H1 (cell line): Measurements from ENCODE around the gene RUFY1. TPM values are rescaled to one million over a fixed set of nuclear protein-coding genes. Genes with fewer than 3 reads are reported as not detected.

ENCODE experiments used
- CTCF ChIA-PET: fragments of 300-600 bp; sonication (Branson Sonifier 250); formaldehyde crosslinking; loops from one replicate; lab custom pipeline; 2021; ENCODE audit not compliant: partially characterized antibody; lab: Charles Lee
- POLR2A ChIA-PET: fragments of 300-600 bp; sonication (Branson Sonifier 250); formaldehyde crosslinking; loops from one replicate; lab custom pipeline; 2021; ENCODE audit warnings: inconsistent platforms; ENCODE audit not compliant: partially characterized antibody; lab: Charles Lee
- DNase-seq, 2 experiments: peaks; one replicate each; pipeline versions ENCODE4 v3.0.0 to v3.0.0-alpha.2; 2010 to 2022; ENCODE audit warnings: low spot score in 2 of 2, low read depth in 1 of 2, mixed read lengths in 1 of 2
- FAIRE-seq: peaks from 2 replicates; lab custom pipeline; 2011; peaks lifted over from hg19 to GRCh38; lab: Jason Lieb, UNC
- H2AFZ ChIP-seq: 2 replicates; pipeline ENCODE4 v1.8.1; 2012; ENCODE audit warnings: low read length, inconsistent platforms
- H2AK5ac ChIP-seq: 2 replicates; pipeline ENCODE4 v1.6.1; 2013; ENCODE audit warnings: low read depth, low read length
- H2BK120ac ChIP-seq: replicated peaks from 2 replicates; pipeline ENCODE3; 2013; ENCODE audit warnings: low read depth, low read length, inconsistent platforms
- H2BK12ac ChIP-seq: 2 replicates; pipeline ENCODE4 v1.6.1; 2013; ENCODE audit warnings: low read depth, low read length
- H2BK15ac ChIP-seq: 2 replicates; pipeline ENCODE4 v1.6.1; 2013; ENCODE audit warnings: low read length
- H2BK20ac ChIP-seq: 2 replicates; pipeline ENCODE4 v1.6.1; 2013; ENCODE audit warnings: low read length
- H2BK5ac ChIP-seq: 2 replicates; pipeline ENCODE4 v1.6.1; 2013; ENCODE audit warnings: low read depth, low read length
- H3K14ac ChIP-seq: 2 replicates; pipeline ENCODE4 v1.6.1; 2013; ENCODE audit warnings: inconsistent platforms; ENCODE audit not compliant: insufficient read length
- H3K18ac ChIP-seq: 2 replicates; pipeline ENCODE4 v1.6.1; 2013; ENCODE audit warnings: low read length; ENCODE audit errors: extremely low read depth
- H3K23ac ChIP-seq: 2 replicates; pipeline ENCODE4 v1.6.1; 2013; ENCODE audit warnings: inconsistent platforms; ENCODE audit not compliant: insufficient read length
- H3K23me2 ChIP-seq: 2 replicates; pipeline ENCODE4 v1.6.1; 2013; ENCODE audit warnings: low read depth, low read length
- H3K27ac ChIP-seq: 2 replicates; pipeline ENCODE4 v1.6.1; 2011; ENCODE audit warnings: low read depth, low read length, inconsistent platforms
- H3K27me3 ChIP-seq, 4 experiments: replicated peaks in 1 of 4; 1 replicate in 1 of 4; 2 replicates in 3 of 4; pipeline versions ENCODE4 v1.6.1 to v1.8.1; 2011 to 2013; ENCODE audit warnings: low read length in 3 of 4, mild to moderate bottlenecking in 3 of 4, inconsistent platforms in 2 of 4, mixed read lengths in 2 of 4, moderate library complexity in 1 of 4; ENCODE audit not compliant: control insufficient read depth in 3 of 4, insufficient read depth in 3 of 4; ENCODE audit errors: extremely low read depth in 1 of 4
- H3K36me3 ChIP-seq, 4 experiments: 2 replicates each; pipeline versions ENCODE4 v1.6.1 to v1.8.1; 2011 to 2013; ENCODE audit warnings: mild to moderate bottlenecking in 4 of 4, low read length in 3 of 4, moderate library complexity in 2 of 4, control low read depth in 1 of 4, inconsistent platforms in 1 of 4; ENCODE audit not compliant: insufficient read depth in 4 of 4, control insufficient read depth in 2 of 4
- H3K4ac ChIP-seq: replicated peaks from 2 replicates; pipeline ENCODE3; 2013; ENCODE audit warnings: low read length, low read depth, mixed read lengths, inconsistent platforms; ENCODE audit not compliant: insufficient read length
- H3K4me1 ChIP-seq, 4 experiments: replicated peaks in 1 of 4; 1 replicate in 1 of 4; 2 replicates in 3 of 4; pipeline versions ENCODE4 v1.6.1 to v1.8.1; 2011 to 2013; ENCODE audit warnings: low read length in 3 of 4, inconsistent platforms in 2 of 4, mixed read lengths in 1 of 4; ENCODE audit not compliant: insufficient read depth in 4 of 4, control insufficient read depth in 3 of 4
- H3K4me2 ChIP-seq, 2 experiments: 2 replicates each; pipeline versions ENCODE4 v1.6.1 to v1.8.1; 2011 to 2013; ENCODE audit warnings: low read depth in 2 of 2, low read length in 2 of 2, control low read depth in 1 of 2, inconsistent platforms in 1 of 2, mild to moderate bottlenecking in 1 of 2; ENCODE audit not compliant: insufficient read depth in 1 of 2
- H3K4me3 ChIP-seq, 4 experiments: fragments of 200-600, 300-600 bp in 1 of 4; sonication (generic), shearing (Covaris generic), sonication (Bioruptor Twin) in 1 of 4; 2 replicates each; pipeline versions ENCODE4 v1.5.1 to v1.8.1; 2011 to 2016; ENCODE audit warnings: low read length in 4 of 4, low read depth in 3 of 4, control low read depth in 2 of 4, inconsistent platforms in 2 of 4, mild to moderate bottlenecking in 2 of 4, mixed read lengths in 1 of 4, moderate library complexity in 1 of 4; ENCODE audit not compliant: insufficient read depth in 2 of 4; ENCODE audit errors: extremely low read depth in 1 of 4
- H3K56ac ChIP-seq: replicated peaks from 2 replicates; pipeline ENCODE3; 2013; ENCODE audit warnings: low read depth, mild to moderate bottlenecking, mixed read lengths, low read length, inconsistent platforms; ENCODE audit not compliant: insufficient read length
- H3K79me1 ChIP-seq: 2 replicates; pipeline ENCODE4 v1.6.1; 2013; ENCODE audit warnings: low read depth, low read length, control low read depth
- H3K79me2 ChIP-seq, 2 experiments: 2 replicates each; pipeline versions ENCODE4 v1.6.1 to v1.8.1; 2012 to 2013; ENCODE audit warnings: low read length in 2 of 2, mild to moderate bottlenecking in 2 of 2, inconsistent platforms in 1 of 2; ENCODE audit not compliant: insufficient read depth in 2 of 2, control insufficient read depth in 1 of 2
- H3K9ac ChIP-seq, 4 experiments: replicated peaks in 1 of 4; 1 replicate in 1 of 4; 2 replicates in 3 of 4; pipeline versions ENCODE4 v1.6.1 to v1.8.1; 2011 to 2013; ENCODE audit warnings: low read depth in 3 of 4, low read length in 3 of 4, control low read depth in 2 of 4, mild to moderate bottlenecking in 2 of 4, moderate library complexity in 2 of 4, inconsistent platforms in 1 of 4; ENCODE audit errors: extremely low read depth in 1 of 4
- H3K9me3 ChIP-seq, 2 experiments: 2 replicates each; pipeline versions ENCODE4 v1.6.1 to v1.8.1; 2012 to 2013; ENCODE audit warnings: mild to moderate bottlenecking in 2 of 2, moderate library complexity in 2 of 2, control low read depth in 1 of 2, inconsistent platforms in 1 of 2, low read depth in 1 of 2, low read length in 1 of 2, mixed read lengths in 1 of 2; ENCODE audit not compliant: insufficient read depth in 2 of 2
- H4K20me1 ChIP-seq, 2 experiments: replicated peaks in 1 of 2; 2 replicates each; pipeline versions ENCODE3 to v1.8.1; 2011 to 2013; ENCODE audit warnings: inconsistent platforms in 2 of 2, low read length in 2 of 2, mild to moderate bottlenecking in 1 of 2; ENCODE audit not compliant: insufficient read depth in 2 of 2, control insufficient read depth in 1 of 2
- H4K5ac ChIP-seq: 2 replicates; pipeline ENCODE4 v1.6.1; 2013; ENCODE audit warnings: low read length, low read depth, mixed read lengths, inconsistent platforms; ENCODE audit not compliant: insufficient read length
- H4K8ac ChIP-seq: 2 replicates; pipeline ENCODE4 v1.8.0; 2013; ENCODE audit warnings: mild to moderate bottlenecking, moderate library complexity, low read length, inconsistent platforms; ENCODE audit not compliant: insufficient read depth; ENCODE audit errors: extremely low read depth
- H4K91ac ChIP-seq: replicated peaks from 2 replicates; pipeline ENCODE3; 2013; ENCODE audit warnings: low read length, mixed read lengths, inconsistent platforms; ENCODE audit not compliant: insufficient read length
- ASH2L ChIP-seq: fragments of 200-600, 300-600 bp; sonication (generic); IDR thresholded peaks from one replicate; pipeline ENCODE4 v1.7.1; 2017; ENCODE audit warnings: low read length
- CREB1 ChIP-seq: IDR thresholded peaks from 2 replicates; pipeline ENCODE4 v1.6.1; 2012; ENCODE audit warnings: inconsistent platforms
- CTBP2 ChIP-seq: IDR thresholded peaks from 2 replicates; pipeline ENCODE4 v1.7.0; 2011; ENCODE audit warnings: borderline replicate concordance, mild to moderate bottlenecking, moderate library complexity, mixed read lengths, low read length; ENCODE audit not compliant: insufficient read depth, insufficient read length
- EGR1 ChIP-seq: IDR thresholded peaks from 2 replicates; pipeline ENCODE4 v1.6.1; 2011; ENCODE audit warnings: low read depth, low read length, borderline replicate concordance
- EZH2 ChIP-seq: fragments of 200-600 bp; sonication (generic); IDR thresholded peaks from 2 replicates; pipeline ENCODE4 v1.7.1; 2012; ENCODE audit warnings: low read depth, mild to moderate bottlenecking, moderate library complexity, low read length, inconsistent platforms; ENCODE audit not compliant: severe bottlenecking
- FOSL1 ChIP-seq: IDR thresholded peaks from 2 replicates; pipeline ENCODE4 v1.6.1; 2011; ENCODE audit warnings: mild to moderate bottlenecking, low read depth, low read length, moderate library complexity; ENCODE audit not compliant: insufficient read depth
- JUN ChIP-seq: IDR thresholded peaks from 2 replicates; pipeline ENCODE4 v1.6.1; 2011; ENCODE audit warnings: low read depth, mild to moderate bottlenecking, improper control_type of control experiment, low read length
- NANOG ChIP-seq: IDR thresholded peaks from 2 replicates; pipeline ENCODE4 v1.6.1; 2011; ENCODE audit warnings: low read length, low read depth, mild to moderate bottlenecking, inconsistent platforms; ENCODE audit not compliant: insufficient read depth, poor library complexity, severe bottlenecking
- POLR2A ChIP-seq, 2 experiments: IDR thresholded peaks; 1 replicate in 1 of 2; 2 replicates in 1 of 2; pipeline ENCODE4 v1.6.1; 2011; ENCODE audit warnings: low read depth in 2 of 2, low read length in 2 of 2, mild to moderate bottlenecking in 2 of 2; ENCODE audit errors: control extremely low read depth in 1 of 2
- POLR2AphosphoS5 ChIP-seq: IDR thresholded peaks from 2 replicates; pipeline ENCODE4 v1.6.1; 2011; ENCODE audit warnings: low read depth, low read length
- SIX5 ChIP-seq: IDR thresholded peaks from 2 replicates; pipeline ENCODE4 v1.6.1; 2011; ENCODE audit warnings: mild to moderate bottlenecking, low read depth, low read length
- ZNF274 ChIP-seq: IDR thresholded peaks from 2 replicates; pipeline ENCODE4 v1.7.0; 2012; ENCODE audit warnings: low read length, borderline replicate concordance; ENCODE audit errors: extremely low read depth
- WGBS, 2 experiments: shearing (Covaris generic) in 1 of 2; methylation state at CpG; one replicate each; pipeline versions ENCODE4 v1.1.6 to v1.1.7; 2013 to 2015; ENCODE audit warnings: low lambda C conversion rate in 2 of 2, mixed read lengths in 2 of 2, inconsistent platforms in 1 of 2, low coverage in 1 of 2, missing lambda C conversion rate in 1 of 2; ENCODE audit not compliant: insufficient replicate concordance in 2 of 2, insufficient coverage in 1 of 2, insufficient read length in 1 of 2; ENCODE audit errors: extremely low coverage in 1 of 2, missing lambda C conversion rate in 1 of 2; 5-methylcytosine and 5-hydroxymethylcytosine counted together
- polyA plus RNA-seq, 7 experiments: library from polyadenylated mRNA; depleted of rRNA in 3 of 7; stranded (reverse) in 5 of 7; unstranded in 2 of 7; fragments of >200 nt in 5 of 7; fragments of 200-250 nt in 2 of 7; gene quantifications; 1 replicate in 5 of 7; 2 replicates in 1 of 7; 4 replicates in 1 of 7; pipeline versions ENCODE4 v1.2.1 to v1.2.3, GENCODE V29; 2011 to 2013; ENCODE audit warnings: missing spikeins in 2 of 7, mixed read lengths in 2 of 7
- total RNA-seq: library from RNA; stranded (reverse); fragmentation: NEBNext Ultra II Directional; extraction: Animal tissue kit (Norgen Biotek cat#: 25700); gene quantifications from 2 replicates; pipeline ENCODE4 v1.2.1, GENCODE V29; 2021
- TF ChIP-seq, protein P1 (sequence below): IDR thresholded peaks from 2 replicates; pipeline ENCODE4 v1.6.1; 2012; ENCODE audit warnings: inconsistent platforms
- TF ChIP-seq, protein P2 (sequence below): IDR thresholded peaks from 2 replicates; pipeline ENCODE4 v1.6.1; 2011; ENCODE audit warnings: low read depth, mild to moderate bottlenecking, low read length; ENCODE audit not compliant: insufficient read depth

RUFY1 gene
- total and polyA plus RNA-seq, 2 of the 8 experiments (the other 6 are each of a cell fraction or from before 2014, with no cell fraction given): 22.4 to 29.5 TPM

DNA sequence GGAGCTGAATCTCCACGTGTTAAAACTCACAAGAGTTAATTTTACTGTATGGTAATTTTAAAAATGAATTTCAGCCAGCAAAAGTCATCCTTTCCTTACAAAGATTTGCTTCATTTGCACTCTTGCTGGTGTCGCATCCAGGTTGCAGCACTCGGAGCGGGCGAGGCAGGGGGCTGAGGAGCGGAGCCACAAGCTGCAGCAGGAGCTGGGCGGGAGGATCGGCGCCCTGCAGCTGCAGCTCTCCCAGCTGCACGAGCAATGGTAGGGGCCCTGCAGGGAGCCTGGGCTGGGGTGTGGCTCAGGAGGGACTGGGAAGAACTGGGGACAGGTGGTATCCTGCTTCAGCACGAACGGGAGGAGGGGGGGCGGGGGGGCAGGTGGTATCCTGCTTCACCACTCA, 46.1 kb downstream of the RUFY1 start:
- WGBS, 2 experiments: 92% methylated on average over 10 of the region's 13 CpGs; no CpG with 5 or more reads in 1 of the 2 experiments
- Histone ChIP-seq H2BK120ac (no peak overlapping the region), H3K4me3 (no peak overlapping the region), H3K79me1 (no peaks in the 10 kb centered on the region), H4K5ac (no peak overlapping the region), H4K8ac (no peak overlapping the region), H3K4me1 (no peaks in the 10 kb centered on the region), H3K27ac (no peak overlapping the region), H2BK20ac (no peak overlapping the region), H3K36me3 (peaks cover 33 to 70% (median 60%) of the 10 kb centered on the region in 4 experiments), H2BK15ac (no peak overlapping the region), H4K91ac (no peak overlapping the region), H3K4ac (no peak overlapping the region), H2BK12ac (no peak overlapping the region), H3K23ac (no peak overlapping the region), H3K9ac (no peak overlapping the region), H3K4me2 (no peak overlapping the region), H3K18ac (no peak overlapping the region), H3K56ac (no peak overlapping the region), H2AFZ (no peak overlapping the region), H2BK5ac (no peak overlapping the region), H3K23me2 (no peaks in the 10 kb centered on the region), H3K79me2 (no peaks in the 10 kb centered on the region), H3K27me3 (no peaks in the 10 kb centered on the region), H3K9me3 (no peaks in the 10 kb centered on the region), H2AK5ac (no peak overlapping the region), H4K20me1 (peaks cover 0 to 9% of the 10 kb centered on the region in 2 experiments), H3K14ac (no peak overlapping the region)
- no peak for FAIRE-seq
- ChIA-PET CTCF (interaction anchor here (0.6 to 6.2 kb wide), 5 partner anchors 9 to 430 kb away, joined by 3 to 38 read pairs (median 3); no protein-coding TSS in a partner anchor), POLR2A (interaction anchor here (0.5 to 1.3 kb wide), 6 partner anchors 9 to 149 kb away, joined by 3 to 5 read pairs (median 3); no protein-coding TSS in a partner anchor)
- DNase-seq: no peak
- TF ChIP-seq CTBP2: no peak
- TF ChIP-seq EZH2: no peak
- TF ChIP-seq JUN: no peak
- no peak for TF ChIP-seq ASH2L
- TF ChIP-seq EGR1: no peak
- no peak for TF ChIP-seq NANOG
- no peak for TF ChIP-seq POLR2A (IDR thresholded peaks at IDR 0.05; ENCODE audit: control extremely low read depth in 1 of 2, low read depth in 2 of 2, low read length in 2 of 2)
- no peak for TF ChIP-seq ZNF274
- no peak for TF ChIP-seq CREB1
- TF ChIP-seq, protein P1, sequence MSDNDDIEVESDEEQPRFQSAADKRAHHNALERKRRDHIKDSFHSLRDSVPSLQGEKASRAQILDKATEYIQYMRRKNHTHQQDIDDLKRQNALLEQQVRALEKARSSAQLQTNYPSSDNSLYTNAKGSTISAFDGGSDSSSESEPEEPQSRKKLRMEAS: no peak
- TF ChIP-seq FOSL1: no peak
- no peak for TF ChIP-seq SIX5
- TF ChIP-seq POLR2AphosphoS5: no peak; the same call in 1 of the 2 replicates
- TF ChIP-seq, protein P2, sequence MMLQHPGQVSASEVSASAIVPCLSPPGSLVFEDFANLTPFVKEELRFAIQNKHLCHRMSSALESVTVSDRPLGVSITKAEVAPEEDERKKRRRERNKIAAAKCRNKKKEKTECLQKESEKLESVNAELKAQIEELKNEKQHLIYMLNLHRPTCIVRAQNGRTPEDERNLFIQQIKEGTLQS: no peak
